Upper lobe of left lung (tissue), 6 donors: ENCODE data around the gene PPP1CA. TPM values are rescaled to one million over a fixed set of nuclear protein-coding genes. Genes with fewer than 3 reads are reported as not detected.

Experiments used
- ATAC-seq, 2 donors: fragments of 200-7000 bp; cut with Tn5 transposase; one replicate each; pipeline ENCODE4 v1.9.1; 2022; ENCODE audit warnings: mild to moderate bottlenecking in 2 of 2, moderate library complexity in 2 of 2; ENCODE audit not compliant: low FRiP score in 2 of 2
- DNase-seq, 2 donors: peaks; one replicate each; pipeline ENCODE4 v3.0.0-alpha.2; 2019 to 2020
- H3K27ac ChIP-seq, 4 donors: fragments of 200-600 bp; sonication (generic); one replicate each; pipeline ENCODE4 v1.5.1; 2016 to 2019
- H3K27me3 ChIP-seq, 4 donors: fragments of 200-600 bp; sonication (generic); one replicate each; pipeline ENCODE4 v1.5.1; 2017 to 2019
- H3K36me3 ChIP-seq, 4 donors: fragments of 200-600 bp; sonication (generic); one replicate each; pipeline ENCODE4 v1.5.1; 2016 to 2019
- H3K4me1 ChIP-seq, 4 donors: fragments of 200-600 bp; sonication (generic); one replicate each; pipeline ENCODE4 v1.5.1; 2018 to 2019
- H3K4me3 ChIP-seq, 4 donors: fragments of 200-600 bp; sonication (generic); one replicate each; pipeline ENCODE4 v1.5.1; 2017 to 2019; ENCODE audit warnings: mild to moderate bottlenecking in 2 of 4, moderate library complexity in 1 of 4
- H3K9me3 ChIP-seq, 4 donors: fragments of 200-600 bp; sonication (generic); one replicate each; pipeline ENCODE4 v1.5.1; 2018 to 2019
- CTCF ChIP-seq, 6 experiments: fragments of 450-650 bp in 4 of 6; fragments of 200-600 bp in 2 of 6; sonication (generic) in 2 of 6; IDR thresholded peaks; one replicate each; pipeline ENCODE4 v1.5.1; 2016 to 2019; ENCODE audit warnings: antibody characterized with exemption in 6 of 6
- EP300 ChIP-seq, 4 donors: sonication (generic); formaldehyde crosslinking; IDR thresholded peaks; one replicate each; pipeline ENCODE4 v1.5.1; 2017; ENCODE audit warnings: antibody characterized with exemption in 4 of 4, control low read depth in 2 of 4
- POLR2A ChIP-seq, 4 donors: fragments of 450-650 bp; IDR thresholded peaks; one replicate each; pipeline ENCODE4 v1.5.1; 2016 to 2017; ENCODE audit warnings: antibody characterized with exemption in 4 of 4, mild to moderate bottlenecking in 2 of 4
- POLR2AphosphoS5 ChIP-seq, 2 donors: sonication (generic); formaldehyde crosslinking; IDR thresholded peaks; one replicate each; pipeline ENCODE4 v1.5.1; 2017; ENCODE audit warnings: antibody characterized with exemption in 2 of 2
- WGBS, 2 donors: methylation state at CpG; one replicate each; pipeline ENCODE4 v1.1.5; 2017 to 2018; 5-methylcytosine and 5-hydroxymethylcytosine counted together
- total RNA-seq, 6 donors: library from RNA; depleted of rRNA in 4 of 6; stranded (reverse); fragments of >200 nt in 4 of 6; gene quantifications; one replicate each; pipeline versions ENCODE4 v1.1.0 to v1.2.1, GENCODE V29; 2016 to 2021
- donor health status: DM: no; HTN: no; CAD: no; lungs with moderate emphysema.
- donor health status: DM: no; HTN: yes; CAD: no; lungs with severe emphysema.

PPP1CA gene
- total RNA-seq, 6 donors from 2014 or later, result 83.8 to 191 (median 135) TPM

GRCh38 chr11:67423466-67423865, 21.8 kb upstream of the PPP1CA start:
- Histone ChIP-seq H3K27me3 (no peaks in the 10 kb centered on the region), H3K27ac (no peak overlapping the region), H3K36me3 (no peaks in the 10 kb centered on the region), H3K4me3 (no peak overlapping the region), H3K4me1 (peaks cover 27 to 37% (median 28%) of the 10 kb centered on the region in 4 donors), H3K9me3 (no peaks in the 10 kb centered on the region)
- ATAC-seq (no peak), DNase-seq (peak in 1 of 2 donors; percentile 60)
- TF ChIP-seq POLR2AphosphoS5 (IDR thresholded peaks at IDR 0.05) (no peak), CTCF (IDR thresholded peaks at IDR 0.05) (no peak), EP300 (IDR thresholded peaks at IDR 0.05) (no peak), POLR2A (IDR thresholded peaks at IDR 0.05) (no peak)
- WGBS, 2 donors, result 94% methylated on average over 9 of the region's 13 CpGs; no CpG with 5 or more reads in 1 of the 2 donors

- Histone ChIP-seq H3K4me3 (no peak overlapping the region), H3K9me3 (no peaks in the 10 kb centered on the region), H3K27ac (no peak overlapping the region), H3K27me3 (no peaks in the 10 kb centered on the region), H3K36me3 (no peaks in the 10 kb centered on the region), H3K4me1 (peaks cover 29 to 41% (median 30%) of the 10 kb centered on the region in 4 donors)
- ATAC-seq (no peak), DNase-seq (no peak)
- TF ChIP-seq POLR2AphosphoS5 (IDR thresholded peaks at IDR 0.05), result no peak
- TF ChIP-seq EP300 (IDR thresholded peaks at IDR 0.05), result no peak
- no peak for TF ChIP-seq POLR2A (IDR thresholded peaks at IDR 0.05)
- no peak for TF ChIP-seq CTCF (IDR thresholded peaks at IDR 0.05)
- 61 to 71% methylated on average over 6 of the region's 6 CpGs for WGBS, 2 donors
These were observed 21.2 kb upstream of the PPP1CA start for GRCh38 chr11:67422891-67423290.

- Histone ChIP-seq H3K9me3 (no peaks in the 10 kb centered on the region), H3K27me3 (no peaks in the 10 kb centered on the region), H3K4me3 (peak overlapping the region in 3 of 4 donors; percentile 52 to 82 (median 78)), H3K36me3 (no peaks in the 10 kb centered on the region), H3K27ac (peak overlapping the region; percentile 83 to 90 (median 88)), H3K4me1 (peaks cover 31 to 44% (median 32%) of the 10 kb centered on the region in 4 donors)
- DNase-seq (no peak), ATAC-seq (peak in 1 of 2 donors; percentile 41)
- no peak for TF ChIP-seq POLR2AphosphoS5 (IDR thresholded peaks at IDR 0.05)
- no peak for TF ChIP-seq CTCF (IDR thresholded peaks at IDR 0.05)
- TF ChIP-seq EP300 (IDR thresholded peaks at IDR 0.05), result no peak
- 74 to 85% methylated on average over 16 to 19 of the region's 22 CpGs for WGBS, 2 donors
These were observed 19.9 kb upstream of the PPP1CA start for GRCh38 chr11:67421430-67422031.

GRCh38 chr11:67420646-67421429, 19.2 kb upstream of the PPP1CA start:
- H3K4me3 ChIP-seq, result peak overlapping the region; percentile 18 to 82 (median 65)
- H3K9me3 ChIP-seq, result no peaks in the 10 kb centered on the region
- H3K27ac ChIP-seq, result peak overlapping the region; percentile 83 to 90 (median 88)
- peaks cover 38 to 51% (median 39%) of the 10 kb centered on the region in 4 donors for H3K4me1 ChIP-seq
- H3K27me3 ChIP-seq, result no peaks in the 10 kb centered on the region
- no peak for TF ChIP-seq EP300 (IDR thresholded peaks at IDR 0.05)
- TF ChIP-seq CTCF (IDR thresholded peaks at IDR 0.05), result peak in 5 of 6 experiments; percentile 12 to 62 (median 30)
- peak in 2 of 4 donors; percentile 55 to 73 for TF ChIP-seq POLR2A (IDR thresholded peaks at IDR 0.05)
- peak; percentile 48 to 79 for TF ChIP-seq POLR2AphosphoS5 (IDR thresholded peaks at IDR 0.05)
- H3K36me3 ChIP-seq, result no peaks in the 10 kb centered on the region
- DNase-seq (peak; percentile 99 to 100), ATAC-seq (peak; percentile 95 to 98)
- 2 to 3% methylated on average over 20 to 30 of the region's 97 CpGs for whole genome bisulfite sequencing, 2 donors
